Liver (tissue), 3 donors: ENCODE results near the gene SENP7.

ENCODE experiments used
- EGR1 ChIP-seq, 2 donors: IDR thresholded peaks; 2 replicates each; pipeline ENCODE4 v1.6.1; 2016 to 2018; ENCODE audit warnings: antibody characterized with exemption in 2 of 2, low read depth in 2 of 2
- SP1 ChIP-seq: IDR thresholded peaks from 2 replicates; pipeline ENCODE4 v1.6.1; 2018; ENCODE audit warnings: antibody characterized with exemption, mild to moderate bottlenecking
- TAF1 ChIP-seq: conservative IDR thresholded peaks from 2 replicates; pipeline ENCODE4 v1.6.1; 2016; ENCODE audit warnings: antibody characterized with exemption, mild to moderate bottlenecking
- TF ChIP-seq, protein P1 (sequence below): fragments of 150-350 bp; IDR thresholded peaks from 2 replicates; pipeline ENCODE4 v1.5.1; 2017; ENCODE audit warnings: improper control_type of control experiment, low read depth, low read length; ENCODE audit not compliant: missing input control
- TF ChIP-seq, protein P2 (sequence below): IDR thresholded peaks from 2 replicates; pipeline ENCODE4 v1.6.1; 2016; ENCODE audit warnings: antibody characterized with exemption
- donor health status: healthy.
- donor health status: healthy.

DNA sequence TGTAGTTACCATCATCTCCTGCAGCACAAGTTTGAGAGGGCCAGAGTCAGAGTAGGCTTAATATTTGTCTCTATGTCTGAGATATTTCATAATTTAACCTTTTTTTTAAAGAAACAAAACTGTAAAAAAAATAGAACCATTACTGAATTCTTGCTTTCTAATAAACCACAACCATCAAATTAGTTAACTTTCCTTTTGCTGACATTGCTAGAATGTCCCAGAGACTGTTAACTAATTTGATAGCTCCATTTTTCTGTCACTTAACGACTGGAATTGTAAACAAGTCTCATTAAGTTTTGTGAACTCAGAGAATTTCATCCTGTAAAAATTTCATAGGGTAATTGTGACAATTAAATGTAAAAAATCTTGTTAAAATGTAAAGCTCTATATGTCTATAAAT is 228.3 kb downstream of the SENP7 start:
- TF ChIP-seq TAF1: no peak
- TF ChIP-seq EGR1 (IDR thresholded peaks at IDR 0.05; ENCODE audit: low read depth in 2 of 2): no peak
- TF ChIP-seq, protein P1, sequence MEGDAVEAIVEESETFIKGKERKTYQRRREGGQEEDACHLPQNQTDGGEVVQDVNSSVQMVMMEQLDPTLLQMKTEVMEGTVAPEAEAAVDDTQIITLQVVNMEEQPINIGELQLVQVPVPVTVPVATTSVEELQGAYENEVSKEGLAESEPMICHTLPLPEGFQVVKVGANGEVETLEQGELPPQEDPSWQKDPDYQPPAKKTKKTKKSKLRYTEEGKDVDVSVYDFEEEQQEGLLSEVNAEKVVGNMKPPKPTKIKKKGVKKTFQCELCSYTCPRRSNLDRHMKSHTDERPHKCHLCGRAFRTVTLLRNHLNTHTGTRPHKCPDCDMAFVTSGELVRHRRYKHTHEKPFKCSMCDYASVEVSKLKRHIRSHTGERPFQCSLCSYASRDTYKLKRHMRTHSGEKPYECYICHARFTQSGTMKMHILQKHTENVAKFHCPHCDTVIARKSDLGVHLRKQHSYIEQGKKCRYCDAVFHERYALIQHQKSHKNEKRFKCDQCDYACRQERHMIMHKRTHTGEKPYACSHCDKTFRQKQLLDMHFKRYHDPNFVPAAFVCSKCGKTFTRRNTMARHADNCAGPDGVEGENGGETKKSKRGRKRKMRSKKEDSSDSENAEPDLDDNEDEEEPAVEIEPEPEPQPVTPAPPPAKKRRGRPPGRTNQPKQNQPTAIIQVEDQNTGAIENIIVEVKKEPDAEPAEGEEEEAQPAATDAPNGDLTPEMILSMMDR: no peak
- TF ChIP-seq, protein P2, sequence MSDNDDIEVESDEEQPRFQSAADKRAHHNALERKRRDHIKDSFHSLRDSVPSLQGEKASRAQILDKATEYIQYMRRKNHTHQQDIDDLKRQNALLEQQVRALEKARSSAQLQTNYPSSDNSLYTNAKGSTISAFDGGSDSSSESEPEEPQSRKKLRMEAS: no peak
- no peak for TF ChIP-seq SP1
